Kidney (tissue), 14 donors: ENCODE results near the gene SNX10. TPM values are rescaled to one million over a fixed set of nuclear protein-coding genes. Genes with fewer than 3 reads are reported as not detected.

Experiments used
- DNase-seq, 5 donors: peaks; one replicate each; pipeline ENCODE4 v3.0.0-alpha.2; 2013 to 2020
- FAIRE-seq: peaks from 2 replicates; lab custom pipeline; 2012; peaks lifted over from hg19 to GRCh38; lab: Jason Lieb, UNC
- H3K27ac ChIP-seq, 2 donors: one replicate each; pipeline ENCODE4 v1.7.0; 2013; ENCODE audit warnings: low read depth in 2 of 2, low read length in 2 of 2, inconsistent platforms in 1 of 2
- H3K27me3 ChIP-seq: one replicate; pipeline ENCODE4 v1.7.1; 2013; ENCODE audit warnings: low read length, inconsistent platforms; ENCODE audit not compliant: control insufficient read depth, insufficient read depth
- H3K36me3 ChIP-seq, 3 donors: one replicate each; pipeline versions ENCODE4 v1.7.0 to v1.7.1; 2013; ENCODE audit warnings: low read length in 3 of 3, control low read depth in 1 of 3, inconsistent platforms in 1 of 3; ENCODE audit not compliant: insufficient read depth in 3 of 3, control insufficient read depth in 2 of 3
- H3K4me1 ChIP-seq, 3 donors: one replicate each; pipeline versions ENCODE4 v1.7.0 to v1.7.1; 2013; ENCODE audit warnings: low read length in 3 of 3, inconsistent platforms in 1 of 3, low read depth in 1 of 3; ENCODE audit not compliant: control insufficient read depth in 2 of 3, insufficient read depth in 2 of 3
- H3K4me3 ChIP-seq, 3 donors: one replicate each; pipeline versions ENCODE4 v1.7.0 to v1.8.1; 2013; ENCODE audit warnings: low read length in 3 of 3, control low read depth in 1 of 3, inconsistent platforms in 1 of 3
- H3K9ac ChIP-seq, 3 donors: one replicate each; pipeline versions ENCODE4 v1.7.0 to v1.7.1; 2013; ENCODE audit warnings: low read length in 3 of 3, control low read depth in 1 of 3, inconsistent platforms in 1 of 3
- H3K9me3 ChIP-seq, 3 donors: one replicate each; pipeline versions ENCODE4 v1.7.0 to v1.7.1; 2013; ENCODE audit warnings: low read length in 3 of 3, control low read depth in 1 of 3, inconsistent platforms in 1 of 3; ENCODE audit not compliant: control insufficient read depth in 2 of 3, insufficient read depth in 1 of 3
- CTCF ChIP-seq: IDR thresholded peaks from 3 replicates; pipeline ENCODE4 v1.5.1; 2012; ENCODE audit warnings: mild to moderate bottlenecking, moderate library complexity, borderline replicate concordance; ENCODE audit not compliant: insufficient read depth; ENCODE audit errors: extremely low read depth
- intact Hi-C: fragments of 100-400 bp; cut with DNase I; formaldehyde crosslinking; loops from one replicate; pipeline ENCODE4 v1.11.1; 2022
- polyA plus RNA-seq: library from polyadenylated mRNA; stranded (reverse); fragments of 350-450 nt; fragmentation: Illumina TruSeq; extraction: RNeasy Lipid Tissue Mini Kit (QIAGEN cat#74804); gene quantifications from one replicate; pipeline ENCODE4 v1.2.3, GENCODE V29; 2014; ENCODE audit warnings: low read depth, low replicate concordance; ENCODE audit not compliant: insufficient read depth
- total RNA-seq: library from RNA; stranded (reverse); fragmentation: NEBNext Ultra II Directional; extraction: Animal tissue kit (Norgen Biotek cat#: 25700); gene quantifications from one replicate; pipeline ENCODE4 v1.2.1, GENCODE V29; 2021
- donor health status: control.
- donor health status: control.
- donor health status: control.
- donor health status: control.
- donor health status: control.
- donor health status: DM: yes; HTN: yes; CAD: no.
- donor health status: Normal renal cell carcinoma (clear cell type).

SNX10 gene
- total and polyA plus RNA-seq, 2 donors from 2014 or later: 30.1 to 72.0 TPM

- no peak for TF ChIP-seq CTCF
These were observed 55.0 kb downstream of the SNX10 start for GRCh38 chr7:26346611-26347203.

GRCh38 chr7:26348234-26348851 lies 56.7 kb downstream of the SNX10 start:
- peak; percentile 93 for FAIRE-seq
- peak overlapping the region; percentile 95 to 98 for H3K27ac ChIP-seq

More at GRCh38 chr7:26346611-26347203, 55.0 kb downstream of the SNX10 start:
- H3K9me3 ChIP-seq: no peaks in the 10 kb centered on the region
- H3K4me3 ChIP-seq: no peak overlapping the region
- DNase-seq (peak in 1 of 5 donors; percentile 92), FAIRE-seq (no peak)
- H3K27ac ChIP-seq: peak overlapping the region; percentile 95 to 98
- H3K36me3 ChIP-seq: peaks cover 0 to 3% (median 0%) of the 10 kb centered on the region in 3 donors
- H3K4me1 ChIP-seq: peaks cover 6 to 47% (median 28%) of the 10 kb centered on the region in 3 donors
- intact Hi-C loops: no loop called here
- H3K9ac ChIP-seq: no peak overlapping the region
- no peaks in the 10 kb centered on the region for H3K27me3 ChIP-seq

GRCh38 chr7:26349005-26349915 lies 57.6 kb downstream of the SNX10 start:
- Histone ChIP-seq H3K9me3 (no peaks in the 10 kb centered on the region), H3K4me1 (peaks cover 6 to 40% (median 23%) of the 10 kb centered on the region in 3 donors), H3K4me3 (peak overlapping the region in 2 of 3 donors; percentile 4 to 11), H3K36me3 (peaks cover 0 to 3% (median 0%) of the 10 kb centered on the region in 3 donors), H3K27ac (peak overlapping the region; percentile 95 to 98), H3K9ac (peak overlapping the region in 1 of 3 donors; percentile 74), H3K27me3 (no peaks in the 10 kb centered on the region)
- intact Hi-C loops: no loop called here
- FAIRE-seq (no peak), DNase-seq (peak in 2 of 5 donors; percentile 51 to 66)
- TF ChIP-seq CTCF: no peak

More at GRCh38 chr7:26348234-26348851, 56.7 kb downstream of the SNX10 start:
- no peak for TF ChIP-seq CTCF
- peak overlapping the region in 1 of 3 donors; percentile 66 for H3K9ac ChIP-seq
- H3K4me3 ChIP-seq: peak overlapping the region in 1 of 3 donors; percentile 4
- H3K27me3 ChIP-seq: no peaks in the 10 kb centered on the region
- intact Hi-C loops: no loop called here
- peak; percentile 70 to 95 (median 86) for DNase-seq
- peaks cover 0 to 3% (median 0%) of the 10 kb centered on the region in 3 donors for H3K36me3 ChIP-seq
- no peaks in the 10 kb centered on the region for H3K9me3 ChIP-seq
- peaks cover 6 to 47% (median 25%) of the 10 kb centered on the region in 3 donors for H3K4me1 ChIP-seq
